ENCODE data around the gene HNRNPUL2. TPM values are rescaled to one million over a fixed set of nuclear protein-coding genes. Genes with fewer than 3 reads are reported as not detected.

HNRNPUL2 gene
- total and polyA plus RNA-seq, 9 of the 15 experiments (the other 6 are each of a cell fraction or from before 2014, with no cell fraction given) = 0.89 to 44.3 (median 15.2) TPM

- TF ChIP-seq ASH1L (IDR thresholded peaks at IDR 0.05; ENCODE audit: borderline replicate concordance, low read depth, partially characterized antibody) = no peak
- TF ChIP-seq NR2C1 (IDR thresholded peaks at IDR 0.05) = peak; percentile 50; the same call in 1 of the 2 replicates
- peak; percentile 51; the same call in 1 of the 2 replicates for TF ChIP-seq NR2C1 (tag; IDR thresholded peaks at IDR 0.05)
- no peak for TF ChIP-seq NRF1 (conservative IDR thresholded peaks at IDR 0.05 in 1 of 2, IDR thresholded peaks at IDR 0.05 in 1 of 2)
- no peak for TF ChIP-seq TSHZ1 (CRISPR knock-in tag; IDR thresholded peaks at IDR 0.05)
- TF ChIP-seq HDAC3 (IDR thresholded peaks at IDR 0.05; ENCODE audit: borderline replicate concordance, partially characterized antibody) = no peak
- TF ChIP-seq, protein P1, sequence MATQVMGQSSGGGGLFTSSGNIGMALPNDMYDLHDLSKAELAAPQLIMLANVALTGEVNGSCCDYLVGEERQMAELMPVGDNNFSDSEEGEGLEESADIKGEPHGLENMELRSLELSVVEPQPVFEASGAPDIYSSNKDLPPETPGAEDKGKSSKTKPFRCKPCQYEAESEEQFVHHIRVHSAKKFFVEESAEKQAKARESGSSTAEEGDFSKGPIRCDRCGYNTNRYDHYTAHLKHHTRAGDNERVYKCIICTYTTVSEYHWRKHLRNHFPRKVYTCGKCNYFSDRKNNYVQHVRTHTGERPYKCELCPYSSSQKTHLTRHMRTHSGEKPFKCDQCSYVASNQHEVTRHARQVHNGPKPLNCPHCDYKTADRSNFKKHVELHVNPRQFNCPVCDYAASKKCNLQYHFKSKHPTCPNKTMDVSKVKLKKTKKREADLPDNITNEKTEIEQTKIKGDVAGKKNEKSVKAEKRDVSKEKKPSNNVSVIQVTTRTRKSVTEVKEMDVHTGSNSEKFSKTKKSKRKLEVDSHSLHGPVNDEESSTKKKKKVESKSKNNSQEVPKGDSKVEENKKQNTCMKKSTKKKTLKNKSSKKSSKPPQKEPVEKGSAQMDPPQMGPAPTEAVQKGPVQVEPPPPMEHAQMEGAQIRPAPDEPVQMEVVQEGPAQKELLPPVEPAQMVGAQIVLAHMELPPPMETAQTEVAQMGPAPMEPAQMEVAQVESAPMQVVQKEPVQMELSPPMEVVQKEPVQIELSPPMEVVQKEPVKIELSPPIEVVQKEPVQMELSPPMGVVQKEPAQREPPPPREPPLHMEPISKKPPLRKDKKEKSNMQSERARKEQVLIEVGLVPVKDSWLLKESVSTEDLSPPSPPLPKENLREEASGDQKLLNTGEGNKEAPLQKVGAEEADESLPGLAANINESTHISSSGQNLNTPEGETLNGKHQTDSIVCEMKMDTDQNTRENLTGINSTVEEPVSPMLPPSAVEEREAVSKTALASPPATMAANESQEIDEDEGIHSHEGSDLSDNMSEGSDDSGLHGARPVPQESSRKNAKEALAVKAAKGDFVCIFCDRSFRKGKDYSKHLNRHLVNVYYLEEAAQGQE (IDR thresholded peaks at IDR 0.05; ENCODE audit: borderline replicate concordance) = peak; percentile 87
- TF ChIP-seq, protein P1 (CRISPR knock-in tag; IDR thresholded peaks at IDR 0.05; ENCODE audit: low read depth) = no peak
- no peak for TF ChIP-seq TEAD4 (IDR thresholded peaks at IDR 0.05; ENCODE audit: low read length)
- no peak for TF ChIP-seq TEAD4 (CRISPR knock-in tag; IDR thresholded peaks at IDR 0.05; ENCODE audit: borderline replicate concordance)
- TF ChIP-seq, protein P2, sequence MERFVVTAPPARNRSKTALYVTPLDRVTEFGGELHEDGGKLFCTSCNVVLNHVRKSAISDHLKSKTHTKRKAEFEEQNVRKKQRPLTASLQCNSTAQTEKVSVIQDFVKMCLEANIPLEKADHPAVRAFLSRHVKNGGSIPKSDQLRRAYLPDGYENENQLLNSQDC (CRISPR knock-in tag; IDR thresholded peaks at IDR 0.05) = no peak
- TF ChIP-seq EHMT2 (IDR thresholded peaks at IDR 0.05) = no peak
- TF ChIP-seq GATAD2B (IDR thresholded peaks at IDR 0.05; ENCODE audit: borderline replicate concordance) = peak; percentile 8; the same call in 1 of the 2 replicates
- no peak for TF ChIP-seq ZKSCAN3 (CRISPR knock-in tag; IDR thresholded peaks at IDR 0.05)
- TF ChIP-seq SMARCA5 (IDR thresholded peaks at IDR 0.05) = no peak
- no peak for TF ChIP-seq ZNF668 (CRISPR knock-in tag; IDR thresholded peaks at IDR 0.05)
- no peak for TF ChIP-seq FOS (IDR thresholded peaks at IDR 0.05; ENCODE audit: extremely low read depth, insufficient read length)
Observed at GRCh38 chr11:62678770-62679696, 48.2 kb downstream of the HNRNPUL2 start, which contains the start of gene UBXN1 (continued).
